NCI-H187 treated with DMSO at 0.1 percent for 48 hours (cell line): Measurements from ENCODE around the gene RIPOR3.
"Not testable (repeated sequence)": the region's sequence is repeated elsewhere in the genome, so short reads cannot be mapped to it uniquely, and the experiment has no call there.

ENCODE experiments used
- DNase-seq: peaks from one replicate; lab custom pipeline; 2025; lab: John Stamatoyannopoulos, UW

RIPOR3 gene

DNA sequence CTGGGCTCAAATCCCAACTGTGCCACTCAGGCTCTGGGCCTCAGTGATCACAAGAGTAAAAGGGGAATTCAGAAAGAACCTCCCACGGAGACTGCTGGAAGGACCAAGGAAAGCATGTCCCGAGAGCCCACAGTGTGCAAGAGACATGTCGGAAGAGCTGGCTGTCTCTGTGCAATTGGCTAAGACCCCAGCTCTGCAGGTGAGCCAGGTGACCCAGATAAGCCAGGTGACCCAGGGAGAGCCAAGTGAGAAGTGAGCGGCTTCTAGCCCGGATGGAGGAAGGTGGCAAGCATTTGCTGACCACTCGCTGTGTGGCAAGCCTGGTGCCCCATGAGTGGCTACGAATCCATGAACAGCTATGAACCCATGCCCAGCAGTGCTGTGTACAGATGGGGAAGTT lies 59.1 kb downstream of the RIPOR3 start:
- DNase-seq, result no peak

DNA sequence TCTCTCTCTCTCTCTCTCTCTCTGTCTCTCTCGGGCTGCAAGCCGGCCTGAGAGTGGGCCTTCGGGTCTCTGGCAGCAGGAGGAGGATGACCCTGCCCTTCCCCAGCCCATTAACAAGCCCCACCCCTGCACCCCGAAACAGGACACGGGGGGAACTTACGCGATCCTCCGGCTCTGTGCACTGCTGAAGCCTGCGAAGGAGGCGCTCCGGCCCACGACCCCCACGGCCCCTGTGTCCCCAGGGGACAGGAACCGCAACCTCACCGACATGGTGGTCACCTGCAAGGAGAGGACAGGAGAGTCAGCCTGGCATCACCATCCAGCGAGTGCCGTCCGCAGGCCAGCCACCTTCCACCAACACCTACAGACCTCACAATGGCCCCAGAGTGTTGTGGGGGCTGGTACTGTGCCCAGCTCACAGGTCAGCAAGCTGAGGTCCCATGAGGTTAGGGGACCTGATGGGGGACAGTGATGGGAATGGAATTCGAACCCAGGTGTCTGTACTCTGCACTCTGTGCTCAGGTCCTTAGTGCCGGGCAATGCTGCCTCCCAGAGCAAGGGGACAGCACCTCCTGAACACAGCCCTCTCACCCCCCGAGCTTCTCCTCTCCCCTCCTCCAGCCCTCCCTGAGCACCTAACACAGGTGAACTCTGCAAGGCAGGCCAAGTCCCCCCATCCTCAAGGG lies 60.6 kb downstream of the RIPOR3 start:
- DNase-seq, result no peak

DNA sequence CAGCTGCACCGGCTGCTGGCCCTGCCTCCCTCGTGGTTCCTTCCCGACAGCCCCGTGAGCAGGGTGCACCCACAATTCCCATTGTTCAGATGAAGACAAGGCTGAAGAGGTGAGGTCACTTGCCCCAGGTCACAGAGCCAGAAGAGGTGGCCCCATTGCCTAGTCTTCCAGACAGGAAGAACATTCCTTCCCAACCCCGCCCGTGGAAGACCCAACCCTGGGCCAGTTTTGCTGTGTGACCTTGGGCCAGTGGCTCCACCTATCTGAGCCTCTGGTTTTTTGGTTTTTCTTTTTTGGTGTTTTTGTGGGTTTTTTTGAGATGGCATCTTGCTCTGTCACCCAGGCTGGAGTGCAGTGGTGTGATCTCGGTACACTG lies 61.7 kb downstream of the RIPOR3 start:
- no peak for DNase-seq

DNA sequence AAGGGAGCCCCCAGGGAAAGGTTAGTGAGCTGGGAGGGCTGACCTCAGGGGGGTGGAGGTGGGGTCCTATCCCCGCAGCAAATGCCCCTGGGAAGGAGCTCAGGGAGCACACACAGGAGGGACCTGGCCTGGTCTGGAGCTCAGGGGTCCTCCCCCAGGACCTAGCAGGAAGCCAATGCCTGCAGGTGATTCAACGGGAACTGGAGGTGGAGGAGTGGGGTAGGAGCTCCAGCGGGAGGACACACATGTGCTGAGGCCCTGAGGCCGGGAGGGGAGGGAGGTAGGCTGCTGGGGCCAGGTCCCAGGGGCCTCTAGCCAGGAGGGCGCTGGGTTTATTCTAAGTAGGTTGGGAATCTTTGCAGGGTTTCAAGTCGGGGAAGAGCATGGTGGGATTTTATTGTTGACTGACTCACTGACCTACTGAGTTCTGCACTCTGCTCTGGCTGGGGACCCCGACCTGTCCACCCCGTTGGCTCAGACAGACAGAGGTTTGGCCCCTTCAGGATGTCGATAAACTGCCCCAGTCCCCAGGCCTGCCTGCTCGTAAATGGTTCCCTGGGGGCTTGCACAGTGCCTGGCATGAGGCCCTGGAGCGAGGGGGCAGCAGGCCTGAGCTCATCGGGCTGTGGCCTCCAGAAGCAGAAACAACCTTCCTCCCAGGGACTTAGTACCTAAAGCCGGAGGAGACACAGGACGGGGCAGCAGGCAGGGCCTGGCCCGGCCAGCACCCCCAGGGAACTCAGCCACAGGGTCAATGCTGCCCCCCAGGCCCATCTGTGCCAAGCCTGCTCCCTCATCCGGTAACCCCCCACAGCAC lies 62.3 kb downstream of the RIPOR3 start:
- no peak for DNase-seq

DNA sequence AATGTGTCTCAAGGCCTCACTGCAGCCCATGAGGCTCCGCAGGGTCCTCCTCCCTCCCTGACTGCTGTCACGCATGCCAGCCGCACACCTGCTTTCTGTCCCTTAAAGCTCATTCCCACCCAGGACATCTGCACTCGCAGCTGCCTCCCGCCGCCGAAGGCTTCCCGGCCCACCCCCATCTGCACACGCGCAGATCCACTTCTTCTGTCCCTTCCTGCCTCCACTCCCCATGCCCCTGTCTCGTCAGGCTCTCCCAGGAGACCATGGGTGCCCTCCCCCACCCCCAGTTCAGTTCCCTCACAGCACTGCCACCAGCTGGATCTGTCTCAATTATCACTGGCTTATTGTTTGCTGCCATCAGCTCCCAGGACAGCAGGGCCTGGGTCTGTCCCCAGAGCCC lies 63.0 kb downstream of the RIPOR3 start:
- DNase-seq, result no peak

DNA sequence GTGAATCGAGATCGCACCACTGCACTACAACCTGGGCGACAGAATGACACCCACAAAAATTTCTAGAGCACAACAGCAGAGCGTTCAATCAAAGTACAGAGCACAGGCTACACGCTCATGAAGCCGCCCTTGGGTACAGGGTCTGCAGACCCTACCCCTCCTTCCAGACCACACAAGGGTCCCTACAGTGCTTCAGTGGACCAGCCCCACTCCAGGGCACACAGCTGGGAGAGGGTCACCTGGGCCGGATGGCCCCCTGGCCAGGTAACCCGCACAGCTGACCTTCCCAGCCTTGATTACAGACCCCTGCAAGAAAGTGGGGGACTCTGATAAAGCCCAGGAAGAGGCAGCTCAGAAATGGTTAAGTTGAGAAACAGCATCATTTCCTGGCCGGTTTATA lies 63.6 kb downstream of the RIPOR3 start:
- DNase-seq, result no peak

DNA sequence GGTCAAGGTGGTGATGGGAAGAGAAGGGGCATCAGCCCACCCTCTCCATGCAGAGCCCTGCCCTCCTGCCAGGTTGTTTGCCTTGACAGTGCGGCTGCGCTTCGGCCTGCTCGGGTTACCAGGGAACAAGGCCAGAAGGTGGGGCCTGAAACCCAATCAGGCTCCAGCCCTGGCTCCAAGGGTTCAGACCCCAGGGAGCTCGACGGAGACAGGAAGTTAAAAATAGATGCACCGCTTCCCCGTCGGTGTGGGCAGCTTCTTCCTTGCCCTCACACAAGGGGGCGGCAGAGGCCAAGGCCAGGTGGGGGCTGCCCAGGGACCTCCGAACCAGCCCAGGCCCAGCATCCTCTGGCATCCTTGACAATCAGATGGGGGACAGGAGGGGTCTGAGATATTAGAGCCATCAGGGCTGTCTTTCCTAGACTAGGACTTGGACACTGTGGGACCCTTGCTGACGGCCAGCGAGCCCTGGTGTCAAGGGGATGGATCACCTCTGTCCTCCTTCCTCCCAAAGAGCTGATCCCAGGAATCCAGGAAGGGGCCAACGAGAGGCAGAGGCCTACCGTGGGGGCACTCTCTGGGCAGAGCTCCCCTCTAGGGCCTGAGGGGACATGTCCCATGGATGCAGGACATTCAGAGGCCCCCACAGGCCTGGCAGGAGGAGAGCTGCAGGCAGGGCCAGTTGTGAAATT lies 65.2 kb downstream of the RIPOR3 start:
- DNase-seq, result no peak

DNA sequence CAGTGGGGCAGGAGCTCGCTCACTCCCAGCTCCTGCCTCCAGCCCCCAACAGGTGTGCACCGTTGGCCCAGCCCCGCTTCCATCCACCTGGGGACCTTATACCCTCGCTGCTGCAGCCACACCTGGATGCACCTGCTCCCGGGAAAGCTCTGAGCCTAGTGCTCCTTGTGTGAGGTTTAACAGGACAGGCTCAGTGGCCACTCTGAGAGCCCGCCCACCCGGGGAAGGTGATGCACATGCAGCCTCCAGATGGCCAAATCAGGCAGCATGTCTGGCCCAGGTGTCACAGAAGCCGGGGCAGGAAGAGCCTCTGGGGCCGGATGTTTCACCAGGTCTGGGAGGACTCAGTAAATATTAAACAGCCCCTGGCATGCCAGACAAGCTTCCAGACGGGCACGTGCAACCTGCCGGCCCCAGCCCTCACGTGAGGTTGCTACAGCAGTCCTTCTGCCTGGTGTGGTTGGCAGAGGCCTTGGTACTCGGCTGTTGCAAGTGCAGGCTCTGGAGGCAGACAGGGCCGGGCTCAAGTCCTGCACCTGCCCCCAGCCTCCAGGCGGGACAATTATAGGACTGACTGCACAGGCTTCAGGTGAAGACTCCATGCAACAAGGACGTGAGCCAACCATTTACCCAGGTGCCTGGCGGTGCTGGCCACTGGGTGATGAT lies 66.9 kb downstream of the RIPOR3 start:
- DNase-seq, result no peak

DNA sequence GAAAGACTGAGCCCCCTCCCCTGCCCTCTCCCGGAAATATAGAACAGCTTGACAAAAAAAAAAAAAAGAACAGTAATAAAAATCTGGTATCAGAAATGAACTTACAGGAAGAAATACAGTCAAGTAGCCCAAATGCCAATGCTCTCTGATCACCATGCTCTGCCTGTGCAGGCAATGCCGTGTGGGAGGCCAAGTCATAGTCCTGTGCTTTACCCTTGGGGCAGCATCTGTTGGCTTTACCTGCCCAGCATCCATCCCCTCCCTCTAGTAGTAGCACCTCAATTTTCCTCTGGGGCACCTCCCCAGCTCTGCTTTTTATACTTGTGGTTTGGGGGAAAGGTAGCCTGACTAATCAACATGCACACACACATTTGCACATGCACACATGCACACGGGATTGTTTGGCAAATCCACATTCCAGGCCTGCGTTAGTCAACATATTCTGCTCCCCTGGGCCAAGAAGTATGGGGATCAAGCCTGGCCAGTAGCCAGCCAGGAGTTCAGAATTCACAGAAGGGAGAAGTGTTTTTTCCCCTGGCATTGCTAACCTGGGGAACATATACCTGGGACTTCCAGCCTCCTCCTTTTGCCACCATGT lies 70.2 kb downstream of the RIPOR3 start:
- DNase-seq, result no peak

DNA sequence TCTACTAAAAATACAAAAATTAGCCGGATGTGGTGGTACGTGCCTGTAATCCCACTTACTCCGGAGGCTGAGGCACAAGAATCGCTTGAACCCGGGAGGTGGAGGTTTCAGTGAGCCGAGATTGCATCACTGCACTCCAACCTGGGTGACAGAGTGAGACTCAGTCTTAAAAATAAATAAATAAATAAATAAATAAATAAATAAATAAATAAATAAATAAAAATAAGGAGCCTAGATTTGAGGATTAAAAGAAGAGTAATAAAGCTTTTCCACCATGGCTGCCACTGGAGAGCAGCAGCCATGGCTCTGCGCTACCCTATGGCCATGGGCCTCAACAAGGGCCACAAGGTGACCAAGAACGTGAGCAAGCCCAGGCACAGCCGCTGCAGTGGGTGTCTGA lies 70.9 kb downstream of the RIPOR3 start:
- not testable (repeated sequence) for DNase-seq

DNA sequence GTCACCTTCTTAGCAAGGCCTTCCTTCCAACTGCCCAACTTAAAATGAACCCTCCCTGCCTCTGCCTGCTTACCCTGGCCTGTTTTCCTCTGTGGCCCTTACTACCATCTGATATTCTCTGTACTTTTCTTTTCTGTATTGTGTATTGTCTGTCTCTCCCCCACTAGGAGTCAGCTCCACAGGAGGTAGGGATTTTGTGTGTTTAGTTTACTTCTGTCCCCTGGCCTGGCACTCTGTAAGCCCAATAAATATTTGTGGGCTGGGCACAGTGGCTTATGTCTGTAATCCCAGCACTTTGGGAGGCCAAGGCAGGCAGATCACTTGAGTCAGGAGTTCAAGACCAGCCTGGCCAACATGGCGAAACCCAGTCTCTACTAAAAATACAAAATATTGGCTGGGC lies 72.8 kb downstream of the RIPOR3 start:
- DNase-seq, result no peak

DNA sequence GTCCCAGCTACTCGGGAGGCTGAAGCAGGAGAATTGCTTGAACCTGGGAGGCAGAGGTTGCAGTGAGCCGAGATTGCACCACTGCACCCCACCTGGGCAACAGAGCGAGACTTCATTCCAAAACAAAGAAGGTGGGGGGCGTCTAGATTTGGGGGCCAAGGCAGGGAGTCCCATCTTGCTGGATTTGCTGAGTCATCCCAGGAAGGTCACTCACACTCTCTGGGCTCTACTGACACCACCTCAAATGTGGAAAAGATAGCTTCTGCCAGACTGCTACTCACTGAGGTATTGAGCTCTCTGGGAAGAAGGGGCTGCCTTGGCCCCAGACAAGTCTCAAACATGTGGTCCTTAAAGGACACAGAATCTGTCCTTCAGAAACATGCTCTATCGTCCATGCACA lies 74.3 kb downstream of the RIPOR3 start:
- DNase-seq, result no peak

DNA sequence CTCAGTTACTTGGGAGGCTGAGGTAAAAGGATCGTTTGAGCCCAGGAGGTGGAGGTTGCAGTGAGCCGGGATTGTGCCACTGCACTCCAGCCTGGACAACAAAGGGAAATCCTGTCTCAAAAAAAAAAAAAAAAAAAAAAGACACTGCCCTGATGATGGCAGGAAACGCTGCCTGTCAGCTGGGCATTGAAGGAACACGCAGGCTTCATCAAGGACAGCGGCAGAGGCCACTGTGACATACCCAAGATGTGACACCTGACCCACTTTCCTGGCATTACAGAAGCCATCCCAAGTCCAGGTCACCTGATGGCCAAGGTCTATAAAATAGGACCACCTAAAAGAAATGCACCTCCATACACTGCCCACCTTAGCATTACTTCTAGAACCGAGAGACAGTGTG lies 75.9 kb downstream of the RIPOR3 start:
- no peak for DNase-seq

DNA sequence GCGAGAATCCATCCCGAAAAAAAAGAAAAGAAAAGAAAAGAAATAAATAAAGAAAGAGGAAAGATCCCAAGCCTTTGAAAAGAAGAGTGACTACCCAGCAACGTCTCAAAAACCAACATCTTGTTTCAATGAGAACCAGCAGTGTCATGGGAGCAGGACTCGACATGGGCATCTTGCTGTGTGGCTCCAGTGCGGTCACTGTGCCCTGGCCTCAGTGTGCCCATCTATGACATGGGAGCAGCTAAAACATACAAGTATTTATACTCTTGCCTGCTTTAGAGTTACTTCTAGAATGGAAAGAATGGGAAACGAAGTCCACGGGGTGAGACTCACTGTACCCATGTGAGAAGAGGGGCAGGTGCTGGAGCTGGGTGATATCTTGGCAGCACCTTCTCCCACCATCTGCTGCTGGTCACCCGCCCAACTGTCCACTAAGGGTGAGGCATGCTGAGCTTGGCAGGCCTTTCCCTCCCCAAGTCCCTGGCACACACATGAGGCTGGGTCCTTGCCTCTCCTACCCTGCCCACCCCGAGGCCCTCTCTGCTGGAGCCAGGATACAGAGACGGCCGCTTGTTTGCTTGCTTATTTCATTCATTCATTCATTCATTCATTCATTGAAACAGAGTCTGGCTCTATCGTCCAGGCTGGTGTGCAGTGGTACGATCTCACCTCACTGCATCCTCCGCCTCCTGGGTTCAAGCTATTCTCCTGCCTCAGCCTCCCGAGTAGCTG lies 77.7 kb downstream of the RIPOR3 start:
- no peak for DNase-seq

DNA sequence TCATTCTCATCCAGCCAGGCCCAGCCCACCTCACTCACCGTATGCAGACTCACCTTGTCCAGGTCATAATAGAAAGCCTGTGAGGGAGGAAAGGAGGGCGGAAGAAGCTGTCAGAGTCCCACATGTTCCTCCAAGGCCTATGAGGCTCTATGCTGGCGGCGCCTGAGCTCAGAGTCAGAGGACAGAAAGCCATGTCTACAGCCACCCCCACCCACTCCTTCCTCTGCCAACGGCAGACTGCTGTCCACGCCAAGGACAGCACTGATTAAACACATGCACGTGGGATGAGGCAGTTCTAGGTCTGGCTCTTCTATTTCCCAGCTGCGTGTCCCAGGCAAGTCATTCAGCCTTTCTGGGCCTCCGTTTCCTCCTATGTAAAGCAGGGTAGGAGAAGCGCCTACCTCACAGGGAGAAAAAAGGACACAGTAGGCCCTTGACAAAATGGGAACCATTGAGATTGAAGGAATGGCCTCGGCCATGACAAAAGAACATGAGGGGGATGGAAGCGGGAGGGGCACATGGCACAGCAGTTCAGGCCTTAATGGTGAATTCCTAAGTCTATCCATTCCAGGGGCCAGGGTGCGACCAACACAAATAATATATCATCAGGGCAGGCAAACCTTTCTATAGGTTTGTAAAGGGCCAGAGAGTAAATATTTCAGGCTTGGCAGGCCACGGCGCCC lies 80.1 kb downstream of the RIPOR3 start:
- no peak for DNase-seq

DNA sequence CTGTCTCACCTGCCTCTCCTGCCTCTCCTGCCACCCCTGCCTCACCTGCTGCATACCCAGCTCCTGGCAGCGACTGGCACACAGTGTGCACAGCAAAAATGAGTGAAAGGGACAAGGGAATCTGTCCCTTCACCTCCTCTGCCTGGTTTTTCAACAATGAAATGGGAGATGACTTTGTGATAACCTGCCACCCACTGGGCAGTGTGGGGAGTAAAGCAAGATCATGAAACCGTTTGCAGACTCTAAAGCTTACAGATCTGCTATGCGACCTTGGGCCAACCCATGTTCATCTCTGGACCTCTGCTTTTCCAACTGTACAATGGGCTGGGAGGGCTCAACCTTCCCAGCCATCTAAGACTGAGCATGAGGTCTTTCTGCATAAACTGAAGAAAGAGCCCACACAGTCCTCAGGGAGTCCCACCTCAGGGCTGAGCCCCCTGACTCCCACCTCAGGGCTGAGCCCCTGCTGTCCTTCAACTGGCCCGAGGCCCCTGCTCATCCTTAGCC lies 81.1 kb downstream of the RIPOR3 start:
- no peak for DNase-seq

DNA sequence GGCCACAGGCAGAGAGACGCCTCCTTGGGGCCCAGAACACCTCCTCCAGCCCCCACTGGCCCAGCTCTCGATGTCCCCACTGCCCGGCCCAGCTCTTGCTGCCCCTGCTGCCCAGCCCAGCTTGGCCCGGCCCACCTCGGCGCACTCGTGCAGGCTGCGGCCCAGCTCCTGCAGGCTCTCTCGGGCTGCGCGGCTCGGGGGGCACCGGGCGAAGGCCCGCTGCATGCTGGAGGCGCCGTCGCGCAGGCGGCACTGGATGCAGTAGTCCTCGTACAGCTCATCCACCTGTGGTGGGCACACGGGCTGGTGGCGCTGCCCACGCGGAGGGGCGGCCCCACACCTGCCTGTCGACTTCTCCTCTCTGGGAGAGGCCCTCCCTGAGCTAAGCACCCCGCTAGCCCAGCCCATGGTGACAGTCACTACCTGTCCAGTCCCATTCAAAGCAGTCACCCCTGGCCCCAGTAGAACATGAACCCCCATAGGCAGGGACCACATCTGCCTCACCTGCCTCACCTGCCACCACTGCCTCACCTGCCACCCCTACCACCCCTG lies 81.8 kb downstream of the RIPOR3 start:
- DNase-seq, result no peak

DNA sequence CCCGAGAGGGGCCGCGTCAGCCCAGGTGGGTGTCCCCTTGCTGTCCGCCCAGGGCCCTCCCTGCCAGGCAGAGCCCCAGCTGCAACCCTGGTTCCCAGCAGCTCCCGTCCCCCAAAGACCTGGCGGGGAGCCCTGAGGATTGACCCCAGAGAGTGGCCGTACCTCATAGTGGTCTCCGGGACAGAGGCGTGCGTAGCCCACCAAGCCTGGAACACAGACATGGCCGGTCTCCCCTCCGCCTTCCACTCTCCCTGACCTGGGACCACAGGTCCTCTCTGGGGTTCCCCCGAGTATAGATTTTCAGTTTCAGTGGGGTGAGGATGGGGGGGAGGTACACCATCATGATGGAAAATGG lies 82.6 kb downstream of the RIPOR3 start:
- DNase-seq, result no peak

DNA sequence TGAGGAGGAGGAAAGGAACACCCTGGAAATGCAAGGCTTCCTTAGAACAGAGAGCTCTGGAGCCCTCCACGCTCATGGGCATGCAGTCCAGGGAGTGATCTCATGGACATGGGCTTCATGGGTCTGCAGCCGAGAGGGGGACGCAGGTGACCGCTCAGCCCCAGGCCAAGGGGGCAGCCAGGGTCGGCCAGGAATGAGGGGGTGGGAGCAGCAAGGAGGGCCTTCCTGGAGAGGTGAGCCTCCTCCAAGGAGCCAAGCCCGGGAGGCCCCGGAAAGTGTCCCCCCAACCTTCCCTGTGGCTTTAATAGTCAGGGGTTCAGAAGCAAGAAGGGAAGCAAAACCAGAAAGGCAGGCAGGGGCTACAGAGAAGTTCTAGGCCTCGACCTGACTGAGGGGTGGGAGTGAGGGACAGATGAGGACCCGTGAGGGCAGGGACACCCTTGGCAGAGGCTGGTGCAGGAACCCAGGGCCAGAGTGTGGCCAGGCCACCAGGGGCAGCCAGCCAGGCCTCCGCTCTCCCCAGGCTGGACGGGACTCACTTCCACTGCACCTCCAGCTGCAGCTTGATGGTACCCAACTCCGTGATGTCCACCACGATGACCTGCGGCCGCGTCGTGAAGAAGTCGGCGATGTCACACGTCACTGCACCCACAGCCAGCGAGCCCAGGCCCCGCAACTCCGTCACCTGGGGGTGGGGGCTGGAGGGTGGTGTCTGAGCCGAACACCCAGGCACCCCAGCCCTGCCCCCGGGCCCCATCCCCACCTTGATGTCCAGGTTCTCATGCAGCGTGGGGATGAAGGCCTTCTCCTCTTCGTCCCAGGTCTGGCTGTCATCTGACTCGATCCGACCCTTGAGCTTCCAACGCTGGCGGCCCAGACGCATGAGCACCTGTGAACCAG lies 83.2 kb downstream of the RIPOR3 start:
- DNase-seq, result no peak
